Gastroesophageal sphincter (tissue), 3 donors: Measurements from ENCODE around the gene KRT2.

Experiments used
- EP300 ChIP-seq: sonication (generic); formaldehyde crosslinking; IDR thresholded peaks from one replicate; pipeline ENCODE4 v1.6.1; 2017; ENCODE audit warnings: antibody characterized with exemption, mild to moderate bottlenecking
- POLR2AphosphoS5 ChIP-seq: sonication (generic); formaldehyde crosslinking; IDR thresholded peaks from one replicate; pipeline ENCODE4 v1.6.1; 2017; ENCODE audit warnings: antibody characterized with exemption
- TF ChIP-seq, protein P1 (sequence below), 4 experiments: fragments of 200-600 bp in 2 of 4; fragments of 450-650 bp in 2 of 4; sonication (generic) in 1 of 4; IDR thresholded peaks; one replicate each; pipeline ENCODE4 v1.5.1; 2017 to 2019; ENCODE audit warnings: antibody characterized with exemption in 4 of 4, mild to moderate bottlenecking in 2 of 4, moderate library complexity in 2 of 4

DNA sequence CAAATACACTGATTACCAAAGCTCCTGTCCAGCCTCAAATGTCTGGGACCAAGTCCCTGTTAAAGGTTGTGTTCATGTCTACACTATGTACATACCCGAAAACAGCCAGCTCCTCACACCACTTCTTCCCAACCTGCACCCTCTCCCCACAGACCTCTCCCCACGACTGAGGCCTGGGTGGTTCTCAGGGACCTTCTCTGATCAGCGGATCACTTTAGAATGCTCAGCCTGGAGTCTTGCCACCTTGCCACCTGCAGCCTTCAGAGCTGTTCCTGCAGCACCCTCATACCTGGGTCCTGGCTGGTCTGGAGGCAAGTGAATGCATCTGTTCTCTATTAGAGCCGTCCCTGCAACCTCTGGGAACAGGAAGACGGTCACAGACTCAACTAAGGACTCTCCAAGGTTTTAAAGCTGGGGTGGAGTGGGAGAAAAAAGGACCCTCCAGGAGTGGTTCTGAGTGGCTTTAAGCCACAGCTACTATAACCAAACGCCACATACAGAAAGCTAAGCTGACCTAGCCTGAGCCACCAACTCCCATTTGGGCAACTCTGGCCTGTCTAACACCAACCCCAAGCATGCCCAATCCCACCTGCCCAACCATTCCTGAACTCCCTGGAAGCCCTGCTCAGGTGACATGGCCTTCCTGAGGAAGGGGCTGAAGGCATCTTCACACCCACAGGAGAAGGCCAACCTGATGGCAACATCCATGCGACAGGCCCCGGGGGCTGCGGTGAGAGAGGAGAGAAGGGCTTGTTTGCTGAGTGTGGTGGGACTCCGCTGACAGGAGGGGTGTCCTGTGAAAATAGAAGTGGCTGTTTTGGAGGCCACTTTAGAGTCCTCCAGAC is 8.6 kb downstream of the KRT2 start:
- TF ChIP-seq POLR2AphosphoS5 (no peak), EP300 (no peak)
- TF ChIP-seq, protein P1, sequence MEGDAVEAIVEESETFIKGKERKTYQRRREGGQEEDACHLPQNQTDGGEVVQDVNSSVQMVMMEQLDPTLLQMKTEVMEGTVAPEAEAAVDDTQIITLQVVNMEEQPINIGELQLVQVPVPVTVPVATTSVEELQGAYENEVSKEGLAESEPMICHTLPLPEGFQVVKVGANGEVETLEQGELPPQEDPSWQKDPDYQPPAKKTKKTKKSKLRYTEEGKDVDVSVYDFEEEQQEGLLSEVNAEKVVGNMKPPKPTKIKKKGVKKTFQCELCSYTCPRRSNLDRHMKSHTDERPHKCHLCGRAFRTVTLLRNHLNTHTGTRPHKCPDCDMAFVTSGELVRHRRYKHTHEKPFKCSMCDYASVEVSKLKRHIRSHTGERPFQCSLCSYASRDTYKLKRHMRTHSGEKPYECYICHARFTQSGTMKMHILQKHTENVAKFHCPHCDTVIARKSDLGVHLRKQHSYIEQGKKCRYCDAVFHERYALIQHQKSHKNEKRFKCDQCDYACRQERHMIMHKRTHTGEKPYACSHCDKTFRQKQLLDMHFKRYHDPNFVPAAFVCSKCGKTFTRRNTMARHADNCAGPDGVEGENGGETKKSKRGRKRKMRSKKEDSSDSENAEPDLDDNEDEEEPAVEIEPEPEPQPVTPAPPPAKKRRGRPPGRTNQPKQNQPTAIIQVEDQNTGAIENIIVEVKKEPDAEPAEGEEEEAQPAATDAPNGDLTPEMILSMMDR (IDR thresholded peaks at IDR 0.05), result no peak
